ENCODE results near the gene MYO1C. TPM values are rescaled to one million over a fixed set of nuclear protein-coding genes. Genes with fewer than 3 reads are reported as not detected.
A peak's percentile ranks its signal among the peaks of the same experiment; 100 is the strongest.

The MYO1C gene
- total RNA-seq, 1 donor from 2014 or later: 64.4 TPM

GRCh38 chr17:1440921-1441320, 51.6 kb downstream of the MYO1C start:
- Mint-ChIP-seq H3K27me3 (no peaks in the 10 kb centered on the region), H3K36me3 (ENCODE audit: insufficient read depth) (no peaks in the 10 kb centered on the region), H3K9me3 (ENCODE audit: low read depth) (no peaks in the 10 kb centered on the region), H3K27ac (no peak overlapping the region), H3K4me3 (ENCODE audit: low read depth) (no peak overlapping the region), H3K4me1 (ENCODE audit: low read depth) (peaks cover 7% of the 10 kb centered on the region)
- TF ChIP-seq CTCF (IDR thresholded peaks at IDR 0.05; ENCODE audit: unreplicated experiment): no peak
- DNase-seq (ENCODE audit: low spot score, unreplicated experiment): no peak

GRCh38 chr17:1438593-1439083, 53.8 kb downstream of the MYO1C start:
- no peaks in the 10 kb centered on the region for H3K27me3 Mint-ChIP-seq
- H3K27ac Mint-ChIP-seq: peak overlapping the region; percentile 86
- peaks cover 7% of the 10 kb centered on the region for H3K4me1 Mint-ChIP-seq (ENCODE audit: low read depth)
- H3K4me3 Mint-ChIP-seq (ENCODE audit: low read depth): no peak overlapping the region
- no peak for DNase-seq (ENCODE audit: low spot score, unreplicated experiment)
- no peak for TF ChIP-seq CTCF (IDR thresholded peaks at IDR 0.05; ENCODE audit: unreplicated experiment)
- H3K36me3 Mint-ChIP-seq (ENCODE audit: insufficient read depth): peaks cover 4% of the 10 kb centered on the region
- H3K9me3 Mint-ChIP-seq (ENCODE audit: low read depth): no peaks in the 10 kb centered on the region

GRCh38 chr17:1435326-1435725, 57.2 kb downstream of the MYO1C start:
- peaks cover 11% of the 10 kb centered on the region for H3K4me1 Mint-ChIP-seq (ENCODE audit: low read depth)
- H3K4me3 Mint-ChIP-seq (ENCODE audit: low read depth): no peak overlapping the region
- H3K9me3 Mint-ChIP-seq (ENCODE audit: low read depth): no peaks in the 10 kb centered on the region
- H3K27ac Mint-ChIP-seq: peak overlapping the region; percentile 45
- DNase-seq (ENCODE audit: low spot score, unreplicated experiment): no peak
- H3K27me3 Mint-ChIP-seq: no peaks in the 10 kb centered on the region
- TF ChIP-seq CTCF (IDR thresholded peaks at IDR 0.05; ENCODE audit: unreplicated experiment): no peak
- peaks cover 8% of the 10 kb centered on the region for H3K36me3 Mint-ChIP-seq (ENCODE audit: insufficient read depth)

- peaks cover 8% of the 10 kb centered on the region for H3K36me3 Mint-ChIP-seq (ENCODE audit: insufficient read depth)
- no peaks in the 10 kb centered on the region for H3K27me3 Mint-ChIP-seq
- no peak for DNase-seq (ENCODE audit: low spot score, unreplicated experiment)
- TF ChIP-seq CTCF (IDR thresholded peaks at IDR 0.05; ENCODE audit: unreplicated experiment): no peak
- peak overlapping the region; percentile 24 for H3K27ac Mint-ChIP-seq
- peaks cover 11% of the 10 kb centered on the region for H3K4me1 Mint-ChIP-seq (ENCODE audit: low read depth)
- no peak overlapping the region for H3K4me3 Mint-ChIP-seq (ENCODE audit: low read depth)
- H3K9me3 Mint-ChIP-seq (ENCODE audit: low read depth): no peaks in the 10 kb centered on the region
These were observed 58.3 kb downstream of the MYO1C start for GRCh38 chr17:1434150-1434549.

GRCh38 chr17:1431631-1432104, 60.8 kb downstream of the MYO1C start:
- Mint-ChIP-seq H3K36me3 (ENCODE audit: insufficient read depth) (peaks cover 9% of the 10 kb centered on the region), H3K4me3 (ENCODE audit: low read depth) (no peak overlapping the region), H3K27me3 (no peaks in the 10 kb centered on the region), H3K4me1 (ENCODE audit: low read depth) (peaks cover 5% of the 10 kb centered on the region), H3K9me3 (ENCODE audit: low read depth) (no peaks in the 10 kb centered on the region), H3K27ac (no peak overlapping the region)
- DNase-seq (ENCODE audit: low spot score, unreplicated experiment): no peak
- TF ChIP-seq CTCF (IDR thresholded peaks at IDR 0.05; ENCODE audit: unreplicated experiment): no peak
